Adrenal gland (tissue), 12 donors: ENCODE measurements around the gene HCFC2. TPM values are rescaled to one million over a fixed set of nuclear protein-coding genes. Genes with fewer than 3 reads are reported as not detected.

Experiments used
- DNase-seq, 7 donors: peaks; one replicate each; pipeline ENCODE4 v3.0.0-alpha.2; 2019 to 2020
- H3K27ac ChIP-seq, 5 donors: fragments of 200-600 bp; sonication (generic) in 4 of 5; 1 replicate in 3 of 5; 2 replicates in 2 of 5; pipeline versions ENCODE4 v1.5.1 to v1.8.0; 2016 to 2020; ENCODE audit warnings: mild to moderate bottlenecking in 1 of 5
- H3K27me3 ChIP-seq: fragments of 200-600 bp; 2 replicates; pipeline ENCODE4 v1.8.0; 2021
- H3K36me3 ChIP-seq, 2 donors: fragments of 200-600 bp; replicated peaks in 1 of 2; 1 replicate in 1 of 2; 2 replicates in 1 of 2; pipeline versions ENCODE4 v1.5.1 to v1.8.0; 2018 to 2022
- H3K4me1 ChIP-seq, 2 donors: fragments of 200-600 bp; replicated peaks in 1 of 2; 1 replicate in 1 of 2; 2 replicates in 1 of 2; pipeline versions ENCODE4 v1.5.1 to v1.8.0; 2018 to 2021
- H3K4me3 ChIP-seq, 4 donors: fragments of 200-600 bp; sonication (generic) in 3 of 4; one replicate each; pipeline ENCODE4 v1.5.1; 2016 to 2018
- H3K9me3 ChIP-seq, 3 donors: fragments of 200-600 bp; sonication (generic) in 1 of 3; replicated peaks in 1 of 3; 1 replicate in 2 of 3; 2 replicates in 1 of 3; pipeline versions ENCODE4 v1.5.1 to v1.8.0; 2016 to 2021
- POLR2A ChIP-seq, 2 donors: fragments of 450-650 bp; IDR thresholded peaks; one replicate each; pipeline ENCODE4 v1.6.1; 2017; ENCODE audit warnings: antibody characterized with exemption in 2 of 2, mild to moderate bottlenecking in 2 of 2, moderate library complexity in 1 of 2
- WGBS, 4 donors: extraction: QIAGEN DNeasy Blood & Tissue Kit in 2 of 4; methylation state at CpG; one replicate each; pipeline versions ENCODE4 v1.1.5 to v1.1.7; 2013 to 2017; 5-methylcytosine and 5-hydroxymethylcytosine counted together
- intact Hi-C, 2 donors: fragments of 100-400 bp; cut with DNase I; formaldehyde crosslinking; loops; one replicate each; pipeline versions ENCODE4 v1.14.1 to v1.15.0; 2022 to 2023
- polyA plus RNA-seq, 3 donors: library from polyadenylated mRNA; stranded (reverse); fragments of 200-250 nt in 2 of 3; fragments of 350-450 nt in 1 of 3; fragmentation: Illumina TruSeq in 1 of 3; extraction: RNeasy Lipid Tissue Mini Kit (QIAGEN cat#74804) in 1 of 3; gene quantifications; one replicate each; pipeline ENCODE4 v1.2.3, GENCODE V29; 2013 to 2014
- total RNA-seq, 9 donors: library from RNA; depleted of rRNA in 4 of 9; stranded (reverse); fragments of >200 nt in 4 of 9; fragments of 120-200 nt in 1 of 9; fragmentation: NEBNext Ultra II Directional in 1 of 9; extraction: Animal tissue kit (Norgen Biotek cat#: 25700) in 1 of 9; gene quantifications; one replicate each; pipeline versions ENCODE4 v1.1.0 to v1.2.4, GENCODE V29; 2013 to 2023
- TF ChIP-seq, protein P1 (sequence below), 6 experiments: fragments of 450-650 bp in 4 of 6; fragments of 200-600 bp in 2 of 6; sonication (generic) in 1 of 6; IDR thresholded peaks; 1 replicate in 5 of 6; 2 replicates in 1 of 6; pipeline versions ENCODE4 v1.5.1 to v1.8.0; 2016 to 2021; ENCODE audit warnings: antibody characterized with exemption in 6 of 6, mild to moderate bottlenecking in 2 of 6, moderate library complexity in 1 of 6
- donor health status: healthy with polysubstance abuse.
- donor health status: Bipolar disorder and iron deficiency.
- donor health status: DM: yes; HTN: yes; CAD: no.
- donor health status: DM: no; HTN: no; CAD: no.
- donor health status: DM: no; HTN: no; CAD: no.
- donor health status: DM: yes; HTN: yes; CAD: no.

Gene HCFC2
- total and polyA plus RNA-seq, 12 donors: 8.5 to 35.4 (median 20.5) TPM

DNA sequence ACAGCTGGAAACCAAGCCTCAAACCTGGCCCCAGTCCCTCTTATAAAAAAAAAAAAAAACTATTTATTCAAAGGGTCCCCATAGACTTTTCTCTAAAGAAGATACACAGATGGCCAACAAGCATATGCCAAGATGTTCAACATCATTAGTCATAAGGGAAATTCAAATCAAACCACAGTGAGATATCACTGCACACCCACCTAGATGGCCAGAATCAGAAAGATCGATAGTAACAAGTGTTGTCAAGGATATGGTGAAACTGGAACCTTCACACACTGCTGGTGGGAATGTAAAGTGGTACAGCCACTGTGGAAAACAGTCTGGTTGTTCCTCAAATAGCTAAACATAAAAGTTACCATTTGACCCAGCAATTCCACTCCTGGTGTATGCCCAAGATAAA, 79.6 kb downstream of the HCFC2 start:
- Histone ChIP-seq H3K36me3 (no peaks in the 10 kb centered on the region), H3K4me1 (peaks cover 0 to 1% of the 10 kb centered on the region in 2 donors), H3K4me3 (no peak overlapping the region), H3K27ac (no peak overlapping the region), H3K27me3 (no peaks in the 10 kb centered on the region), H3K9me3 (no peaks in the 10 kb centered on the region)
- TF ChIP-seq, protein P1, sequence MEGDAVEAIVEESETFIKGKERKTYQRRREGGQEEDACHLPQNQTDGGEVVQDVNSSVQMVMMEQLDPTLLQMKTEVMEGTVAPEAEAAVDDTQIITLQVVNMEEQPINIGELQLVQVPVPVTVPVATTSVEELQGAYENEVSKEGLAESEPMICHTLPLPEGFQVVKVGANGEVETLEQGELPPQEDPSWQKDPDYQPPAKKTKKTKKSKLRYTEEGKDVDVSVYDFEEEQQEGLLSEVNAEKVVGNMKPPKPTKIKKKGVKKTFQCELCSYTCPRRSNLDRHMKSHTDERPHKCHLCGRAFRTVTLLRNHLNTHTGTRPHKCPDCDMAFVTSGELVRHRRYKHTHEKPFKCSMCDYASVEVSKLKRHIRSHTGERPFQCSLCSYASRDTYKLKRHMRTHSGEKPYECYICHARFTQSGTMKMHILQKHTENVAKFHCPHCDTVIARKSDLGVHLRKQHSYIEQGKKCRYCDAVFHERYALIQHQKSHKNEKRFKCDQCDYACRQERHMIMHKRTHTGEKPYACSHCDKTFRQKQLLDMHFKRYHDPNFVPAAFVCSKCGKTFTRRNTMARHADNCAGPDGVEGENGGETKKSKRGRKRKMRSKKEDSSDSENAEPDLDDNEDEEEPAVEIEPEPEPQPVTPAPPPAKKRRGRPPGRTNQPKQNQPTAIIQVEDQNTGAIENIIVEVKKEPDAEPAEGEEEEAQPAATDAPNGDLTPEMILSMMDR (IDR thresholded peaks at IDR 0.05): no peak
- no peak for TF ChIP-seq POLR2A (IDR thresholded peaks at IDR 0.05)
- intact Hi-C loops: no loop called here
- WGBS, 4 donors: 86 to 94% (median 88%) methylated on average over 1 of the region's 1 CpG
- no peak for DNase-seq

DNA sequence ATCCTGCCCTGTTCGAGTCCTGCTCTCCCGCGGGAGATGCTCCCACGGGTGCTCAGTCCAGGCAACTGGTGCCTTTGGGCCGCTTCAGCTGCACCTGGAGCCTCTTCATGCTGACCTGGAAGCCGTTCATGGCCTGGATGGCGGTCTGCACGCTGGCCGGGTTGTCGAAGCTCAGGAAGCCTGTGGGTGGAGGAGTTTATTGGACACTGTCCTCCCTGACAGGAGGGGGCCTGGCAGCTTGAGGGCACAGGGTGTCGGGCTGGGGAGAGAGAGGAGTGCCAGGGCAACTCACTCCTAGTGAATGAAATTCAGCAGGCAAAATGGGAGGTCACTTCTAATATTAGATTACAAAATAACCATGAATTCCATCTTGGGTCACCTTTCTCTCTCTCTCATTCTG, 83.0 kb downstream of the HCFC2 start:
- H3K36me3 ChIP-seq: no peaks in the 10 kb centered on the region
- no peak for DNase-seq
- intact Hi-C loops: no loop called here
- H3K4me1 ChIP-seq: no peaks in the 10 kb centered on the region
- H3K27me3 ChIP-seq: no peaks in the 10 kb centered on the region
- H3K27ac ChIP-seq: no peak overlapping the region
- WGBS, 4 donors: 82 to 97% (median 87%) methylated on average over 4 to 11 of the region's 11 CpGs
- no peaks in the 10 kb centered on the region for H3K9me3 ChIP-seq
- no peak overlapping the region for H3K4me3 ChIP-seq
- TF ChIP-seq POLR2A (IDR thresholded peaks at IDR 0.05): no peak
- TF ChIP-seq, protein P1 (IDR thresholded peaks at IDR 0.05): no peak

DNA sequence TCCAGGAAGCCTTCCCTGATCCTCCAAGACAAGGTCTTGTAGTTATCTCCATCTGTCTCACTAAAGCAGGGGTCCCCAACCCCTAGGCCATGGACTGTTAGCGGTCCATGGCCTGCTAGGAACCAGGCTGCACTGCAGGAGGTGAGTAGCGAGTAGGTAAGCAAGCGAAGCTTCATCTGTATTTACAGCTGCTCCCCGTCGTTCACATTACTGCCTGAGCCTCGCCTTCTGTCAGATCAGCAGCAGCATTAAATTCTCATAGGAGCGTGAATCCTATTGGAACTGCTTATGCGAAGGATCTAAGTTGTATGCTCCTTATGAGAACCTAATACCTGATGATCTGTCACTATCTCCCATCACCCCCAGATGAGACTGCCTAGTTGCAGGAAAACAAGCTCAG, 86.1 kb downstream of the HCFC2 start:
- no peaks in the 10 kb centered on the region for H3K4me1 ChIP-seq
- TF ChIP-seq, protein P1 (IDR thresholded peaks at IDR 0.05): no peak
- no peak for TF ChIP-seq POLR2A (IDR thresholded peaks at IDR 0.05)
- H3K27ac ChIP-seq: no peak overlapping the region
- no peak for DNase-seq
- 82 to 88% (median 85%) methylated on average over 7 to 8 of the region's 8 CpGs for WGBS, 4 donors
- H3K9me3 ChIP-seq: no peaks in the 10 kb centered on the region
- intact Hi-C loops: no loop called here
- H3K27me3 ChIP-seq: no peaks in the 10 kb centered on the region
- H3K4me3 ChIP-seq: no peak overlapping the region
- H3K36me3 ChIP-seq: no peaks in the 10 kb centered on the region

DNA sequence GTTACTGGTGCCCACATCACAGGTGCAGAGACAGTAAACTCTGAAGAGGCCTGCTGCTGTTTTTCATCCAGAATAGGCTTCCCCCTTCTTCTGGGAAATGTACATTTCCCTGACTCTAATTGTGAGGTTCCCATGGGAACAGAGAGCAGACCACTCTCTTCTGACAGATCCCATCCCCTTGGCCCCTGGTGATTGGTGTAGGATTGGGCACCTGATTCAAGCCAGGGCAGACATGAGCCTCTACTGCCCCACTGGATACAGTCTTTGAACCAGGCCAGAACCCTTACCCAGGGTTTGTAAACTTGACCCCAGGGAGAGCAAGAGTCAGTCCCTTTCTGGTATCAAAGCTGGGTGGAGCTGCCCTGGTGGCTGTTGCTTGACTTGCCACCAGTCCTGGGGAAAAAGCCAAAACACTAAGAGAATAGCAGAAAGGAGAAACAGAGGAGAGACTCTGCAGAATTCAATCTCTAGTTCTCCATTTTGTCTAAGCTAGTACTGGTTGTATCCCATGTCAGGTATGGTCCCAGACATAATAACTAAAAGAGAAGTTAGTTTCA, 88.4 kb downstream of the HCFC2 start:
- intact Hi-C loops: no loop called here
- H3K27me3 ChIP-seq: no peaks in the 10 kb centered on the region

More for the DNA sequence above, 88.4 kb downstream of the HCFC2 start:
- TF ChIP-seq POLR2A (IDR thresholded peaks at IDR 0.05): no peak
- TF ChIP-seq, protein P1 (IDR thresholded peaks at IDR 0.05): no peak
- Histone ChIP-seq H3K36me3 (no peaks in the 10 kb centered on the region), H3K27ac (no peak overlapping the region), H3K4me3 (no peak overlapping the region), H3K9me3 (no peaks in the 10 kb centered on the region), H3K4me1 (no peaks in the 10 kb centered on the region)
- DNase-seq: no peak
